ENCODE results near the gene ASAP2.

ASAP2 gene

GRCh38 chr2:9311488-9311887, 104.9 kb downstream of the ASAP2 start:
- no peak for TF ChIP-seq CTCF (IDR thresholded peaks at IDR 0.05; ENCODE audit: low read depth, low read length)
- no peak overlapping the region for H3K4me3 ChIP-seq (ENCODE audit: low read depth, low read length)

GRCh38 chr2:9312591-9312990, 106.0 kb downstream of the ASAP2 start:
- no peak for TF ChIP-seq CTCF (IDR thresholded peaks at IDR 0.05; ENCODE audit: low read depth, low read length)

DNA sequence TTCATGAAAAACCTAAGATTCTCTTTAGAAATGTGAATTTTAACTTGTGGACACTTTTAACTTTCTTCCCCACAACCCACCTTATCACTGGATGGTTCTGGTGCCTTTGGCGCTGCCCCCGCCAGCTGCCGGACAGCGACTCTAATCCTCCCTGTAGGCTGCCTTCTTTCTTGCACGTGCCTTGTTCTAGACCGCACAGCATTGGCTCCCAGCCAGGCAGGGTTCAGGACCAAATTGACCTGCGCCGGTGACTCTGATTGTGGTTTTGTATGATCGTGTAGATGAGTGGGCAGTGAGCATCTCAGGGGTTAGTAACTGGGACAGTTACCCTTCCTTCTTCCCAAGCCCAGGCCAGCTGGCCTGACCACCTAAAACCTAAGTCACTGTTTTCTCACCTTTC, 106.8 kb downstream of the ASAP2 start:
- no peak for TF ChIP-seq CTCF (IDR thresholded peaks at IDR 0.05; ENCODE audit: low read depth, low read length)
- no peak overlapping the region for H3K4me3 ChIP-seq (ENCODE audit: low read depth, low read length)

More at GRCh38 chr2:9312591-9312990, 106.0 kb downstream of the ASAP2 start:
- H3K4me3 ChIP-seq (ENCODE audit: low read depth, low read length), result no peak overlapping the region

DNA sequence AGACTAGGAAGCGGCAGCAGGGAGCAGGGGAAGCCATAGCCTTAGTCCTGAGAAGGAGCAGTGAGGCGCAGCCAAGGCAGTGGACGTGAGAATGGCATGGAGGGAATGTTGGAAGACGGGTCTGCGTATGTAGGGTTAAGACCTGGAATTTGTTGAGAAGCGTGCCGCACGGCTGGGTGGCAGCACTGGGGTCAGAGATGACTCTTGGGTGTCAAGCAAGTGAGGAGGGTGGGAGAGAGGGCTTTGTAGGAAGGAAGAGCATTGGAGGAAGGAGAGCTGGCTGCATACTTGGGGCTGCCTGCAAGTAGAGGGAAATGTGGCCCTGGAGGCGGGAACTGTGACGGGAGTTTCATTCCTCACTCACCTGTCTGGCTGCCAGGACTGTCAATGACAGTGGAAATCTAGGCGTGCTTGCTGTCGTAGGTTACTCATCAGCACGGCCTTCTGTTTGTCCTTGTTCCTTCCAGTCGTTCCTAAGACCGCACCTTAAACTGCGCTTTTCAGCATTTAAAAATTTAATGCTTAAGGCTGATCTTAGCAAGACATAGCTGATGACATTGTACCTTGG, 108.8 kb downstream of the ASAP2 start:
- no peak overlapping the region for H3K4me3 ChIP-seq (ENCODE audit: low read depth, low read length)
- TF ChIP-seq CTCF (IDR thresholded peaks at IDR 0.05; ENCODE audit: low read depth, low read length), result no peak

DNA sequence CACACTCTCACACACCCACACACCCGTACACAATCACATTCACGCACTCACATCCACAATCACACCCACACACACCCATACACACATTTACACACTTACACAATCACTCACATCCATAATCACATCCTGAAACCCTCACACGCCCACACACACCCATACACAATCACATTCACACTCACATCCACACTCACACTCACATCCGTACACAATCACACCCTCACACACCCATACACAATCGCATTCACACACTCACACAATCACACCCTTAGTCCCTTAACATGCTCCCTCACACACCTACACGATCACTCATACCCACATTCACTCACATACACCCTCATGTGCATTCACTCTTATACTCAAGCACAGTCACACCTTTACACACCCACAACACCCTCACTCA, 110.9 kb downstream of the ASAP2 start:
- H3K4me3 ChIP-seq (ENCODE audit: low read depth, low read length), result no peak overlapping the region
- TF ChIP-seq CTCF (IDR thresholded peaks at IDR 0.05; ENCODE audit: low read depth, low read length), result no peak

GRCh38 chr2:9318461-9319337, 112.1 kb downstream of the ASAP2 start:
- no peak overlapping the region for H3K4me3 ChIP-seq (ENCODE audit: low read depth, low read length)
- TF ChIP-seq CTCF (IDR thresholded peaks at IDR 0.05; ENCODE audit: low read depth, low read length), result no peak

- TF ChIP-seq CTCF (IDR thresholded peaks at IDR 0.05; ENCODE audit: low read depth, low read length), result no peak
- H3K4me3 ChIP-seq (ENCODE audit: low read depth, low read length), result no peak overlapping the region
Measured at GRCh38 chr2:9319338-9319715, 112.7 kb downstream of the ASAP2 start.

Measured in WI38 (cell line).